Common myeloid progenitor, CD34-positive (primary cell): ENCODE measurements around the gene PRDM16.

ENCODE experiments used
- CTCF ChIA-PET: fragments of 350-600 bp; sonication (Branson Sonifier 250); formaldehyde crosslinking; loops from one replicate; lab custom pipeline; 2021; ENCODE audit warnings: antibody characterized with exemption; lab: Charles Lee
- POLR2A ChIA-PET: fragments of 350-600 bp; sonication (Branson Sonifier 250); formaldehyde crosslinking; loops from one replicate; lab custom pipeline; 2021; ENCODE audit warnings: antibody characterized with exemption; lab: Charles Lee
- DNase-seq, 3 donors: peaks; one replicate each; pipeline versions ENCODE4 v3.0.0 to v3.0.0-alpha.2; 2013
- H3K27ac ChIP-seq, 2 experiments: 1 replicate in 1 of 2; 2 replicates in 1 of 2; pipeline ENCODE4 v1.7.0; 2013; ENCODE audit warnings: inconsistent platforms in 2 of 2, low read length in 2 of 2, mild to moderate bottlenecking in 2 of 2, low read depth in 1 of 2, moderate library complexity in 1 of 2; ENCODE audit not compliant: severe bottlenecking in 2 of 2, insufficient read depth in 1 of 2, poor library complexity in 1 of 2
- H3K27me3 ChIP-seq, 5 experiments: replicated peaks in 2 of 5; 1 replicate in 3 of 5; 2 replicates in 2 of 5; pipeline versions ENCODE4 v1.6.1 to v1.7.0; 2013; ENCODE audit warnings: low read length in 4 of 5, mild to moderate bottlenecking in 2 of 5, moderate library complexity in 2 of 5, inconsistent platforms in 1 of 5; ENCODE audit not compliant: insufficient read depth in 5 of 5, control insufficient read depth in 4 of 5
- H3K36me3 ChIP-seq, 4 experiments: 1 replicate in 2 of 4; 2 replicates in 2 of 4; pipeline versions ENCODE4 v1.6.1 to v1.7.0; 2013; ENCODE audit warnings: low read length in 3 of 4, control low read depth in 1 of 4, mild to moderate bottlenecking in 1 of 4; ENCODE audit not compliant: control insufficient read depth in 4 of 4, insufficient read depth in 4 of 4
- H3K4me1 ChIP-seq, 4 experiments: 1 replicate in 3 of 4; 2 replicates in 1 of 4; pipeline versions ENCODE4 v1.6.1 to v1.7.1; 2013; ENCODE audit warnings: low read length in 3 of 4, mild to moderate bottlenecking in 3 of 4, control low read depth in 1 of 4, inconsistent platforms in 1 of 4, moderate library complexity in 1 of 4; ENCODE audit not compliant: control insufficient read depth in 4 of 4, insufficient read depth in 4 of 4; ENCODE audit errors: control extremely low read depth in 1 of 4
- H3K4me3 ChIP-seq, 7 experiments: 1 replicate in 4 of 7; 2 replicates in 3 of 7; pipeline versions ENCODE4 v1.5.1 to v1.7.0; 2013; ENCODE audit warnings: mild to moderate bottlenecking in 7 of 7, low read length in 6 of 7, moderate library complexity in 6 of 7, inconsistent platforms in 2 of 7, low read depth in 2 of 7, control low read depth in 1 of 7; ENCODE audit not compliant: insufficient read depth in 4 of 7, control insufficient read depth in 1 of 7; ENCODE audit errors: extremely low read depth in 1 of 7
- H3K9me3 ChIP-seq, 5 experiments: 1 replicate in 4 of 5; 2 replicates in 1 of 5; pipeline versions ENCODE4 v1.6.1 to v1.7.1; 2013; ENCODE audit warnings: low read length in 4 of 5, mild to moderate bottlenecking in 2 of 5, inconsistent platforms in 1 of 5, low read depth in 1 of 5, moderate library complexity in 1 of 5; ENCODE audit not compliant: control insufficient read depth in 4 of 5, insufficient read depth in 2 of 5; ENCODE audit errors: control extremely low read depth in 1 of 5
- WGBS: methylation state at CpG from one replicate; pipeline ENCODE4 v1.1.5; 2013; ENCODE audit not compliant: insufficient coverage; 5-methylcytosine and 5-hydroxymethylcytosine counted together

PRDM16 gene

GRCh38 chr1:3434406-3435110 lies 365.6 kb downstream of the PRDM16 start:
- DNase-seq: no peak
- no peak overlapping the region for H3K27ac ChIP-seq
- H3K9me3 ChIP-seq: no peaks in the 10 kb centered on the region
- no peaks in the 10 kb centered on the region for H3K27me3 ChIP-seq
- POLR2A ChIA-PET: no interaction called here
- H3K4me1 ChIP-seq: no peaks in the 10 kb centered on the region
- 93% methylated on average over 37 of the region's 40 CpGs for WGBS
- peaks cover 0 to 22% (median 0%) of the 10 kb centered on the region in 4 experiments for H3K36me3 ChIP-seq
- no peak overlapping the region for H3K4me3 ChIP-seq
- CTCF ChIA-PET: no interaction called here

DNA sequence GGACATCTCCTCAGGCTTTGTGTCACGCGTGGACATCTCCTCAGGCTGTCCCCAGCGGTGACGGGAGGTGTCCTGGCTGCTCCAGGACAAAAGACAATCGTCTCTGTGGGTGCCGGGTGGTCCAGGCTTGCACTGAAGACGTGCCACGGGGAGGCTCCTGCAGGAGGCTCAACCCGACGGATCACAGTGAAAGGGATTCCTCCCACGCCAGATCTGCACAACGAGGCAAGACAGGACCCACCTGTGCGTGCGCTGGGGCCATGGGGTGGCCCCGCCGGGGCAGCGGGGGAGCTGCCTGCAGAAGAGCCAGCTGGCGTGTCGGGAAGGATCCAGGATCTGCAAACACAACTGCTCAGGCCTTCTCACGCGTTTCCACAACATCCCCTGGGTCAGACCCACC lies 366.7 kb downstream of the PRDM16 start:
- POLR2A ChIA-PET: no interaction called here
- no peak for DNase-seq
- H3K36me3 ChIP-seq: peaks cover 0 to 20% (median 0%) of the 10 kb centered on the region in 4 experiments
- CTCF ChIA-PET: no interaction called here
- no peak overlapping the region for H3K4me3 ChIP-seq
- H3K27me3 ChIP-seq: peaks cover 0 to 4% (median 0%) of the 10 kb centered on the region in 5 experiments
- no peaks in the 10 kb centered on the region for H3K9me3 ChIP-seq
- no peaks in the 10 kb centered on the region for H3K4me1 ChIP-seq
- 97% methylated on average over 20 of the region's 21 CpGs for WGBS
- H3K27ac ChIP-seq: no peak overlapping the region

DNA sequence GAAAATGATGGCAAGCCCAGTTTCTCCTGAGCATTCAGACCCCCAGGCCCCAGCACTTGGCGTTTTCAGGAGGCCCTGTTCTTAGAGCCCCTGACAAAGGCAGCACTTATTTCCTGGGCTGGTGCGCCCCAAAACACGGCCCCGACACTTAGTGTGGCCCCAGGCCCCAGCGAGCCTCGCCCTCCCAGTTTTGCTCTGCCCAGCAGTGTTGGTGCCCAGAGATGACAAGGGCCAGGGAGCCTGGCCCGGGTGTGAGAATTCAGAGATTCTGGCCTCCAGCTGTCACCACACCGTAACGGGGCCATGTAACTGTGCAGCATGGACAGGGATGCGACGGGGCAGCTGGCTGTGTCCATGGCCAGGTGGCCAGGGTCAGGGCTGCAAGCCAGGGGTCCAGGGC lies 367.4 kb downstream of the PRDM16 start:
- ChIA-PET POLR2A (no interaction called here), CTCF (no interaction called here)
- 100% methylated on average over 9 of the region's 11 CpGs for WGBS

DNA sequence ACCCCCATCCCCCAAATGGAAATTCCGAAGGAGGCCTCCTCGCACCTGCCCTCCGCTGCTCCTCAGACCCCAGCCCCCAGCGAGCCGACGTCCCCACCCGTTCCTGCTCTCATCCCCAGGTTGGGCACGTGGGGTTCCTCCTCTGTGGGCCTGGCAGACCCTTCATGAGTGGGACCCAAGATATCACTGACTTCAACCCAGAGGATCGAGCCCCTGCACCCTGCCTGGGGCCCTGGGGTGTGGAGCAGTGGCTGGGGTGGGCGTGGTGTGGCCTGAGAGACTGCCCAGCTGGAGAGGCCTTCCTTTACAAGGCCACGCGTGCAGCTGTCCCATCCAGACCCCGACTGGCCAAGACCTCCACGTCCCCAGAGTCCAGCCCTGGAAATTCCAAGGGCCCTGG lies 367.9 kb downstream of the PRDM16 start:
- ChIA-PET POLR2A (no interaction called here), CTCF (no interaction called here)
- WGBS: 97% methylated on average over 10 of the region's 14 CpGs
- no peaks in the 10 kb centered on the region for H3K9me3 ChIP-seq
- DNase-seq: no peak
- no peak overlapping the region for H3K4me3 ChIP-seq
- no peak overlapping the region for H3K27ac ChIP-seq
- no peaks in the 10 kb centered on the region for H3K4me1 ChIP-seq
- H3K27me3 ChIP-seq: peaks cover 0 to 12% (median 0%) of the 10 kb centered on the region in 5 experiments
- peaks cover 0 to 13% (median 0%) of the 10 kb centered on the region in 4 experiments for H3K36me3 ChIP-seq

More for the DNA sequence above, 367.4 kb downstream of the PRDM16 start:
- Histone ChIP-seq H3K27ac (no peak overlapping the region), H3K27me3 (peaks cover 0 to 11% (median 0%) of the 10 kb centered on the region in 5 experiments), H3K4me1 (no peaks in the 10 kb centered on the region), H3K36me3 (peaks cover 0 to 16% (median 0%) of the 10 kb centered on the region in 4 experiments), H3K9me3 (no peaks in the 10 kb centered on the region), H3K4me3 (no peak overlapping the region)
- DNase-seq: no peak

GRCh38 chr1:3438661-3439180 lies 369.7 kb downstream of the PRDM16 start:
- no peak for DNase-seq
- ChIA-PET POLR2A (no interaction called here), CTCF (interaction anchor here (0.8 to 1.4 kb wide), 3 partner anchors 14 to 491 kb away, joined by 3 read pairs; no protein-coding TSS in a partner anchor)
- no peak overlapping the region for H3K4me3 ChIP-seq
- H3K36me3 ChIP-seq: peaks cover 0 to 5% (median 0%) of the 10 kb centered on the region in 4 experiments
- peaks cover 0 to 26% (median 2%) of the 10 kb centered on the region in 5 experiments for H3K27me3 ChIP-seq
- H3K9me3 ChIP-seq: no peaks in the 10 kb centered on the region
- no peaks in the 10 kb centered on the region for H3K4me1 ChIP-seq
- no peak overlapping the region for H3K27ac ChIP-seq
- 97% methylated on average over 5 of the region's 9 CpGs for WGBS

- Histone ChIP-seq H3K36me3 (peaks cover 0 to 3% (median 0%) of the 10 kb centered on the region in 4 experiments), H3K27ac (no peak overlapping the region), H3K27me3 (peaks cover 0 to 26% (median 2%) of the 10 kb centered on the region in 5 experiments), H3K4me1 (no peaks in the 10 kb centered on the region), H3K9me3 (no peaks in the 10 kb centered on the region), H3K4me3 (no peak overlapping the region)
- ChIA-PET POLR2A (no interaction called here), CTCF (interaction anchor here (1.3 to 1.4 kb wide), 2 partner anchors 13 to 15 kb away, joined by 3 to 6 read pairs; no protein-coding TSS in a partner anchor)
- no peak for DNase-seq
- 84% methylated on average over 23 of the region's 27 CpGs for WGBS
Measured at GRCh38 chr1:3439346-3440299, 370.6 kb downstream of the PRDM16 start.
